Measurements from ENCODE around the gene SNCA.

- TF ChIP-seq CTCF (IDR thresholded peaks at IDR 0.05) (no peak), POLR2A (IDR thresholded peaks at IDR 0.05) (no peak), POLR2AphosphoS5 (IDR thresholded peaks at IDR 0.05) (peak in 2 of 3 donors; percentile 9 to 21), EP300 (IDR thresholded peaks at IDR 0.05; ENCODE audit: low read depth) (no peak)
These were observed 83.9 kb downstream of the SNCA start for GRCh38 chr4:89752932-89753598.

Data from transverse colon (tissue), 4 donors.